GM21447 (cell line): ENCODE measurements around the gene NDUFS7.

Experiments used
- ATAC-seq: cut with Tn5 transposase; IDR thresholded peaks from one replicate; pipeline ENCODE4 v1.9.1; 2021; ENCODE audit not compliant: unreplicated experiment

Gene NDUFS7

DNA sequence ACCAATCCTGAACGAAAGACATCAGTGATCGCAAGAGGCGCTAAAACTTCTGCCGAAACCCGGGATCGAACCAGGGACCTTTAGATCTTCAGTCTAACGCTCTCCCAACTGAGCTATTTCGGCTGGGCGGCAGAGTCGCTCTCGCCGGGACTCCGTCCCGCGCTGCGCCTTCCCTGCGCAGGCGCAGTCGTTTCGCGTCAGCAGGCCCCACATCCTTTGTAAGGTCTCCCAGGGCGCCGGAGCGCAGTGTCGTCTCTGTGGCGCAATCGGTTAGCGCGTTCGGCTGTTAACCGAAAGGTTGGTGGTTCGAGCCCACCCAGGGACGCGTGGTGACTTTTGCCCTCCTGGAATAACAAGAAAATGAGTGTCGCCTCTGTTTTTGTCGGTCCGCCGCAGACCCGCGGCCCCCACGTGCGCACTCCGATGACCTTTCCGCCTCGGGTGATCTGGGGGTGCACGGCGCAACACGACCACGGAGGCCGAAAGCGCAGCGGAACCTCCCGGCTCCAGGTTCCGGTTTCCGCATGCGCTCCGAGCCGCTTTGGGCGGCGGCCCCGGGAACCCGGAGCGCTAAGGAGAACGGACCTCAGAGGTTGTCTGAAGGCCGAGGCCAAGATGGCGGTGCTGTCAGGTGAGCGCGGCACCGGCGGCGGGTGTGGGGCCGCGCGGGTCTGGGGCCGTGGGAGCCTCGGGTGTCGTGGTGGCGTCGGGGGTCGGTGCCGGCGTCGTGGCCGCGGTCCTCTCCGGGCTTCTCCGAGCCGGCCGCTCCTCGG lies at the start of gene NDUFS7:
Gene NDUFS7, plus strand, starts transcription at position 596 of the 773 bp plus-strand sequence. Its CDS starts 20 bp downstream, at position 616.
- ATAC-seq, result peak; percentile 72

GRCh38 chr19:1336079-1336684 lies 47.5 kb upstream of the NDUFS7 start:
- no peak for ATAC-seq

DNA sequence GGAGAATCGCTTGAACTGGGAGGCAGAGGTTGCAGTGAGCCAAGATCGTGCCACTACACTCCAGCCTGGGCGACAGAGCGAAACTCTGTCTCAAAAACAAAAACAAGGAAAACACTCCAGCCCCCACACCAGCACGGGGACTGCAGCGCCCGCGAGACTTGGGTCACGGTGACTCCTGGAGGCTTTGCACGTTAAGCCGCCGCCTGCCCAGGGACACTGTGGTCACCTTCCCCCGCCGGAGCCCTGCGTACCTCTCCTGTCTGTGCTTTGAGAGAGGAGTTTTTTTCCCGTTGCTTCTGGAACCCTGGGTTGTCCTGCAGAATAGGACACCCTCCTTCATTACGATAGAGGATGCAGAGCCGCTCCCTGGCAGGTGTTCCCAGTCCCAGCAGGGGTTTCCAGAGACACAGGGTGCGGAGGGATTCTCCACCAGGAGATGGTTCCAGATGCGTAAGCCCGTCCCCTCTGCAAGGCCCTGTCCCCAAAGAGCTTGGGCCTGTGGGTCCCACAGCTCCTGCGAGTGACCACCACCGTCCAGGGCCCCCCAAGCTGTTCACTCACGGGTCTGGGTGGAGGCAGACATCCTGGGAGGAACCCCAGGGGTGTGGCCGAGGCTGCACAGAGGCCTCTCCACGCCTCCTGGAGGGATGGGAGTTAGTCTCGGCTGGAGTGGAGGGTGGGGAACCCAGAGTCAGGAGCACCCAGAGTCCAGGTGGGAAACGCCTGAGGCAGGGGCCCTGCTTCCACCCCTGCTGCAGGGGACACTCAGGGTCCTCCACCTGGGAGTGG lies 42.8 kb upstream of the NDUFS7 start:
- ATAC-seq, result no peak

GRCh38 chr19:1343041-1343440 lies 40.7 kb upstream of the NDUFS7 start:
- ATAC-seq, result no peak

DNA sequence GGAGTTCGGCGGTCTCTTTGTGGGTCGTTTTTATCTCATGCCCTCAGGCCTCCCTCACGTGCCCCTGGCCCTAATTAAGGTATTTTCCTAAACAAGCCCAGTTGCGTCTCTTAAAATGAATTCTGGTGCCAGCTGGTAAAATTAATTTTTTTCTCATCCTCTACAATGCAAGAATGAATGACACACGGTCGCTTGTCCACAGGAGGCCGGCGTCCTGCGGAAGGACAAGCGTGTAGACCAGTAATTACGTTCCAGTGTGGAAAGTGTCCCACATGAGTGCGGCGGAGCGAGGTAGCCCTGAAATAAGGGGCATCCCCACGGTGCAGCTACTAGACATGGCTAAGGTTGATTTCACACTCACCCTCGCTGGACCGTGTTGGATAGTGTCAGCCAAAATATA lies 34.5 kb upstream of the NDUFS7 start:
- no peak for ATAC-seq

GRCh38 chr19:1350867-1351266 lies 32.8 kb upstream of the NDUFS7 start:
- ATAC-seq, result no peak

DNA sequence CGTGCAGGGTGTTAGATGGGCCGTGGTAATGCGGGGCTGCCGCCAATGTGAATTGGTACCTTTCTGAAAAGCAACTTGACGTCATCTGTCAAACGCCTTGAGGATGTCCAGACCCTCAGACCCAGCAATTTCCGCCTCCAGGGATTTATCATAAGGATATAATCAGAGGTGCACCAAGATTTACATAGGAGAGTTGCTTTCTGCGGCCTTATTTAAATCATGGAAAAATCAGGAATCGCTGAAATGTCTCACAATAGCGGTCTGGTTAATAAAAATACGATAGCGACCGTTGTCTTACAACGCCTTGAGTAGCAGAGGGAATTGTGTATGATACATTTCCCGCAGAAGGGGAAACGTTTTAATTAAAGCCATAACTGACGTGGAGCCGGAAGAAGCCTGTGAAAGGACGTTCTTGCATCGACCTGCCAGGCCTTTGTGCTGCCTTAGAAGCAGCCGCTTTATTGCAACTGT lies 32.3 kb upstream of the NDUFS7 start:
- ATAC-seq, result no peak

DNA sequence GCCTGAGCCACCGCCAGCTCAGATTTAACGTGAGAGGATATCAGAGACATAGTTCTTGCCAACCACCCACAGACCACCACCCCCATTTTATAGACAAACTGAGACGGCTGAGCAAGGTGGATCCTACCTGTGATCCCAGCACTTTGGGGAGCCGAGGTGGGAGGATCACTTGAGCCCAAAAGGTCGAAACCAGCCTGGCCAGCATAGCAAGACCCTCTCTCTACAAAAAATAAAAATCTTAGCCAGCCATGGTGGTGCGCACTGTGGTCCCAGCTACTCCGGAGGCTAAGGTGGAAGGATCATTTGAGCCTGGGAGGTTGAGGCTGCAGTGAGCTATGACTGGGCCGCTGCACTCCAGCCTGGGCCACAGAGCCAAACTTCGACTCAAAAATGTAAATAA lies 30.6 kb upstream of the NDUFS7 start:
- no peak for ATAC-seq

DNA sequence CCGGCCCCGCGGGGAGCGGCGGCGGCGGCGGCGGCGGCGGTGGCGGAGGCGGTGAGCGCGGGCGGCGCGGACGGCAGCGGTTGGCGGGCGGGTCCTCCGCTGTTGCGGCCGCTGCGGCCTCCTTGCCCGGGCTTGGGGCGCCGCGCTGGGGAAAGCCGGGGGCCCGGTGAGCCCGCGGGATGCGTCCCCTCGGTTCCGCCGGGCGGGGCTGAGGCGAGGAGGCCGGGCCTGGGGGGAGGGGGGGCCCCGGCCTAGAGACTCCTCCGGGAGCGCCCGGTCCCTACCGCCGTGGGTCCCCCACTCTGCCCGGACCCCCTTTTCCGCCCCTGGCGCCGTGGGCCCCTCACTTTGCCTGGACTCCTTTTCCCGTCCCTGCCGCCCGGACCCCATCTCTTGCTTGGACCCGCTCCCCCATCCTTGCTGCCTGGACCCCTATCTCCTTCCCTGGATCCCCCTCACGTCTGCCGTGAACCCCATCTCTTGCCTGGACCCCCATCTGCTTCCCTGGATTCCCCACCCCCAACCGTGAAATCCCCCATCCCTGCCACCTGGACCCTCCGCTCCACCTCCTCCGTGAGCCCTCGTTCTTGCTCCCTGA lies 28.6 kb upstream of the NDUFS7 start:
- ATAC-seq, result peak; percentile 20

DNA sequence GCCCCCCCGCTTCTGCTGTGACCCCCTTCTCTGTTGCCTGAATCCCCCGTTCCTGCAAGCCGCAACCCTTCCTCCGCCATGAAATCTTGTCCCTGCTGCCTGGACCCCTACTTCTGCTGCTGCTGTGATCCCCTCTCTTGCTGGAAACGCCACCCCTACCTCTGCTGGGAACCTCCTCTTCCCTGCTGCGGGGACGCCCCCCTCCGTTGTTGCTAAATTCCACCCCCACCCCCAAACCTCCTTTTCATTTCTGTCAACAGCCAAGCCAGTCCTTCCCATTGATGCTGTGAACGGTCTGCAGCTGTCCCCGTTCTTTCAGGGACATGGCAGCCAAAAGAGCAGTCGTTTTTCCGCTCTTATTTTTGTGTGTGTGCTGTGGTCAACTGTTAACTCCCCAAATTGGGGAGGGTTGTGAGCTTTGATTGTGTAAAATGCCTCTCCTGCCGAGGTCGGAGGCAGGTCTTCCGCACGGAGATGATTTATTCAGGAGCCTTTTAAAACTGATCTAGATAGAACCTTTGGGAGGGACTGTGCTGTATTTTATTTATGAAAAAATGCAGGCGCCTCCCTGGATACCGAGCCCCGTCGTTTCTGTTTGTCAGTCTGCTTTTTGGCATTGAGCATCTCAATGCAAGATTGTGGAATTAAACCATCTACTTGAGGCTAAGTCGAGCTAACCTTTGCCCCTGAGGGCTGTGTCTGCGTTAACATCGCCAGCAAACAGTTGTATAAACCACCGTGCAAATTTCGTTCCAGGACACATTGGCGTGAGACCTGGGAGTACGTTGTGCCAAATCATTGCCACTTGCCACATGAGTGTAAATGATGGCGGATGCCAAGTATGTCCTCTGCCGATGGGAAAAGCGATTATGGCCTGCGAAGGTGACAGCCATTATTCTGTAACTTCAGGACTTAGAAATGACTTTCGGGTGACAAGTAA lies 27.9 kb upstream of the NDUFS7 start:
- ATAC-seq, result no peak

GRCh38 chr19:1356508-1356865 lies 27.2 kb upstream of the NDUFS7 start:
- no peak for ATAC-seq

GRCh38 chr19:1357531-1358109 lies 26.1 kb upstream of the NDUFS7 start:
- no peak for ATAC-seq

DNA sequence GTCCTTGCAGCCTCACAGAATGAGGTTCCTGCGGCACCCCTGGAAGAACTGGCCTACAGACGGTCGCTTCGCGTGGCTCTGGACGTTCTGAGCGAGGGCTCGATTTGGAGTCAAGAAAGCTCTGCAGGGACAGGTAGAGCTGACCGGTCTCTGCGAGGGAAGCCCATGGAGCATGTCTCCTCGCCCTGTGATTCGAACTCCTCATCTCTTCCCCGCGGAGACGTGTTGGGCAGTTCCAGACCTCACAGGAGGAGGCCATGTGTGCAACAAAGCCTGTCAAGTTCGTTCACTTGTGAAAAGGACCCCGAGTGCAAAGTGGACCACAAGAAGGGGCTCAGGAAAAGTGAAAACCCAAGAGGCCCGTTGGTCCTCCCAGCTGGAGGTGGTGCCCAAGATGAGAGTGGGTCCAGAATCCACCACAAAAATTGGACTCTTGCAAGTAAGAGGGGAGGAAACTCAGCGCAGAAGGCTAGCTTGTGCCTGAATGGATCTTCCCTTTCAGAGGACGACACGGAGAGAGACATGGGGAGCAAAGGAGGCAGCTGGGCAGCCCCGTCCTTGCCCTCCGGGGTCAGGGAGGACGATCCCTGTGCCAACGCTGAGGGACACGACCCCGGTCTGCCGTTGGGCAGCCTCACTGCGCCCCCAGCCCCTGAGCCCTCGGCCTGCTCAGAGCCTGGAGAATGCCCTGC lies 23.4 kb upstream of the NDUFS7 start:
- no peak for ATAC-seq

- ATAC-seq, result no peak
Measured at GRCh38 chr19:1360818-1361461, 22.8 kb upstream of the NDUFS7 start.

- ATAC-seq, result no peak
Measured at GRCh38 chr19:1361601-1362386, 21.9 kb upstream of the NDUFS7 start.

GRCh38 chr19:1362387-1363257 lies 21.1 kb upstream of the NDUFS7 start:
- ATAC-seq, result no peak

- ATAC-seq, result no peak
Measured at GRCh38 chr19:1363599-1363998, 20.1 kb upstream of the NDUFS7 start.
